Measurements from ENCODE around the gene UBP1. TPM values are rescaled to one million over a fixed set of nuclear protein-coding genes. Genes with fewer than 3 reads are reported as not detected.

The UBP1 gene
- total and polyA plus RNA-seq, 2 donors (not counting 1 experiment from before 2014, with no cell fraction given), result 50.7 to 75.4 TPM

- Histone ChIP-seq H3K27me3 (replicated peaks in 1 of 4; ENCODE audit: control extremely low read depth in 1 of 4, control insufficient read depth in 3 of 4, insufficient read depth in 4 of 4, low read length in 3 of 4) (no peaks in the 10 kb centered on the region), H3K4me1 (ENCODE audit: control insufficient read depth in 2 of 2, insufficient read depth in 2 of 2, low read length in 2 of 2) (peaks cover 24 to 33% of the 10 kb centered on the region in 2 donors), H4K20me1 (ENCODE audit: control insufficient read depth, insufficient read depth, low read length, poor library complexity, severe bottlenecking) (peaks cover 17% of the 10 kb centered on the region), H3K36me3 (replicated peaks in 1 of 2; ENCODE audit: control extremely low read depth in 1 of 2, control insufficient read depth in 1 of 2, extremely low read depth in 1 of 2, insufficient read depth in 2 of 2, low read length in 1 of 2) (no peaks in the 10 kb centered on the region), H3K79me2 (ENCODE audit: control insufficient read depth, insufficient read depth, low read length) (peaks cover 27% of the 10 kb centered on the region), H3K9ac (ENCODE audit: low read length) (peak overlapping the region; percentile 75), H3K27ac (ENCODE audit: low read length in 2 of 2) (peak overlapping the region; percentile 95 to 97), H3K4me3 (ENCODE audit: control extremely low read depth in 1 of 5, extremely low read depth in 1 of 5, insufficient read depth in 1 of 5, low read depth in 2 of 5, low read length in 4 of 5) (no peak overlapping the region), H2AFZ (ENCODE audit: insufficient read depth, low read depth, low read length, poor library complexity, severe bottlenecking) (peak overlapping the region; percentile 88), H3K9me3 (ENCODE audit: control extremely low read depth in 1 of 3, control insufficient read depth in 2 of 3, insufficient read depth in 1 of 3, low read length in 2 of 3) (peaks cover 0 to 4% (median 3%) of the 10 kb centered on the region in 3 donors), H3K4me2 (replicated peaks; ENCODE audit: low read depth, low read length, poor library complexity, severe bottlenecking) (no peak overlapping the region)
- Mint-ChIP-seq H3K9me3 (ENCODE audit: insufficient read depth) (no peaks in the 10 kb centered on the region), H3K4me3 (peak overlapping the region; percentile 100), H3K27ac (peak overlapping the region; percentile 100), H3K27me3 (no peaks in the 10 kb centered on the region), H3K4me1 (peaks cover 42% of the 10 kb centered on the region)
- ChIA-PET POLR2A (no interaction called here), CTCF (no interaction called here)
- 97% methylated on average over 3 of the region's 4 CpGs for WGBS (ENCODE audit: insufficient coverage)
- TF ChIP-seq CTCF (IDR thresholded peaks at IDR 0.05) (no peak), EZH2 (IDR thresholded peaks at IDR 0.05; ENCODE audit: borderline replicate concordance, insufficient read depth, low read depth, low read length, poor library complexity, severe bottlenecking) (no peak)
- no peak for DNase-seq
- no peak for ATAC-seq (ENCODE audit: low read depth)
- intact Hi-C loops (cut with micrococcal nuclease), result no loop called here
Observed at GRCh38 chr3:33442190-33442589, 2.0 kb upstream of the UBP1 start.

- no peaks in the 10 kb centered on the region for H3K9me3 Mint-ChIP-seq (ENCODE audit: insufficient read depth)
- H3K27me3 ChIP-seq (replicated peaks in 1 of 4; ENCODE audit: control extremely low read depth in 1 of 4, control insufficient read depth in 3 of 4, insufficient read depth in 4 of 4, low read length in 3 of 4), result no peaks in the 10 kb centered on the region
- H3K9me3 ChIP-seq (ENCODE audit: control extremely low read depth in 1 of 3, control insufficient read depth in 2 of 3, insufficient read depth in 1 of 3, low read length in 2 of 3), result peaks cover 0 to 3% (median 3%) of the 10 kb centered on the region in 3 donors
- intact Hi-C loops (cut with micrococcal nuclease), result loop anchor here (2.0 kb wide), 2 partner anchors 327 to 871 kb away; partner anchors contain the start of genes CRTAP and DYNC1LI1
- ChIA-PET CTCF (interaction anchor here (1.0 kb wide), 1 partner anchor 357 kb away, joined by 7 read pairs; the partner anchor contains the start of gene PDCD6IP), POLR2A (interaction anchor here (0.5 to 1.3 kb wide), 5 partner anchors 221 to 756 kb away, joined by 3 to 5 read pairs (median 3); partner anchors contain the start of genes CNOT10 and PDCD6IP)
- DNase-seq, result no peak
- ATAC-seq (ENCODE audit: low read depth), result no peak
- H3K4me2 ChIP-seq (replicated peaks; ENCODE audit: low read depth, low read length, poor library complexity, severe bottlenecking), result peak overlapping the region; percentile 94
- no peaks in the 10 kb centered on the region for H3K36me3 ChIP-seq (replicated peaks in 1 of 2; ENCODE audit: control extremely low read depth in 1 of 2, control insufficient read depth in 1 of 2, extremely low read depth in 1 of 2, insufficient read depth in 2 of 2, low read length in 1 of 2)
- H3K4me3 Mint-ChIP-seq, result peak overlapping the region; percentile 100
- H4K20me1 ChIP-seq (ENCODE audit: control insufficient read depth, insufficient read depth, low read length, poor library complexity, severe bottlenecking), result peaks cover 20% of the 10 kb centered on the region
- peak overlapping the region; percentile 88 for H2AFZ ChIP-seq (ENCODE audit: insufficient read depth, low read depth, low read length, poor library complexity, severe bottlenecking)
- peak overlapping the region; percentile 95 to 97 for H3K27ac ChIP-seq (ENCODE audit: low read length in 2 of 2)
- H3K79me2 ChIP-seq (ENCODE audit: control insufficient read depth, insufficient read depth, low read length), result peaks cover 34% of the 10 kb centered on the region
- TF ChIP-seq CTCF (IDR thresholded peaks at IDR 0.05), result no peak
- TF ChIP-seq EZH2 (IDR thresholded peaks at IDR 0.05; ENCODE audit: borderline replicate concordance, insufficient read depth, low read depth, low read length, poor library complexity, severe bottlenecking), result no peak
- H3K27ac Mint-ChIP-seq, result peak overlapping the region; percentile 100
- H3K4me1 ChIP-seq (ENCODE audit: control insufficient read depth in 2 of 2, insufficient read depth in 2 of 2, low read length in 2 of 2), result peaks cover 30 to 31% of the 10 kb centered on the region in 2 donors
- H3K27me3 Mint-ChIP-seq, result no peaks in the 10 kb centered on the region
- WGBS (ENCODE audit: insufficient coverage), result 11% methylated on average over 9 of the region's 26 CpGs
- H3K9ac ChIP-seq (ENCODE audit: low read length), result peak overlapping the region; percentile 75
- H3K4me1 Mint-ChIP-seq, result peaks cover 42% of the 10 kb centered on the region
- peak overlapping the region; percentile 78 to 100 (median 96) for H3K4me3 ChIP-seq (ENCODE audit: control extremely low read depth in 1 of 5, extremely low read depth in 1 of 5, insufficient read depth in 1 of 5, low read depth in 2 of 5, low read length in 4 of 5)
Observed at GRCh38 chr3:33441225-33441976, 1.2 kb upstream of the UBP1 start.
